Dedifferentiated amniotic fluid mesenchymal stem cell (primary cell): Measurements from ENCODE around the gene CFAP99.

Source experiments
- DNase-seq: peaks from one replicate; pipeline ENCODE4 v3.0.0-alpha.2; 2016; ENCODE audit errors: extremely low spot score

Gene CFAP99

GRCh38 chr4:2501034-2501594 lies 82.4 kb downstream of the CFAP99 start:
- DNase-seq = no peak

GRCh38 chr4:2503809-2504208 lies 85.1 kb downstream of the CFAP99 start:
- no peak for DNase-seq

- DNase-seq = no peak
Observed at GRCh38 chr4:2507259-2507658, 88.5 kb downstream of the CFAP99 start.

GRCh38 chr4:2507855-2508254 lies 89.1 kb downstream of the CFAP99 start:
- no peak for DNase-seq

- DNase-seq = no peak
Observed at GRCh38 chr4:2510351-2511259, 91.8 kb downstream of the CFAP99 start.

GRCh38 chr4:2511645-2512131 lies 92.9 kb downstream of the CFAP99 start:
- no peak for DNase-seq
